Measurements from ENCODE around the gene EFNB1.

DNA sequence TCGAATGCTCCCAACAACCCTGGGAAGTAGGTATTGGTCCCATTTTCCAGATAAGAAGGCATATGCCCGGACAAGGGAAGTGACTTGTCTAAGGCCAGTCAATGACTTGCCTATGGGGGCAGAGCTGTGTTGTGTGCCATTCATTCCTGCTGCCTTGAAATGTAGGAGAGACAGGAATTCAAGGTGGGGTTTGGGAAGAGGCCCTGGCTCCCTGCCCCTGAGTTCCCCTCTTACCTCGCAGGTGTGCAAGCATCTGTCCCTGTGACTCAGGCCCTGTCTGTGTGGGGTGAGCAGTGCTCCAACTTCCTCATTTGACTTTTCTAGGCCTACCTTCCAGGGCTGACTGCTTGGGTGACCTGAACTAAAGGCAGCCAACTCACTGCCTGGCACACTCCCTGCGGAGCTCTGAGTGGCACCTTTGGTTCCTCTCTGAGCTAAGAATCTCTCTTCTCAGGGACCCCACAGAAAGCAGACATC is 5.1 kb downstream of the EFNB1 start:
- no peak for TF ChIP-seq POLR2A (IDR thresholded peaks at IDR 0.05)
- TF ChIP-seq, protein P1, sequence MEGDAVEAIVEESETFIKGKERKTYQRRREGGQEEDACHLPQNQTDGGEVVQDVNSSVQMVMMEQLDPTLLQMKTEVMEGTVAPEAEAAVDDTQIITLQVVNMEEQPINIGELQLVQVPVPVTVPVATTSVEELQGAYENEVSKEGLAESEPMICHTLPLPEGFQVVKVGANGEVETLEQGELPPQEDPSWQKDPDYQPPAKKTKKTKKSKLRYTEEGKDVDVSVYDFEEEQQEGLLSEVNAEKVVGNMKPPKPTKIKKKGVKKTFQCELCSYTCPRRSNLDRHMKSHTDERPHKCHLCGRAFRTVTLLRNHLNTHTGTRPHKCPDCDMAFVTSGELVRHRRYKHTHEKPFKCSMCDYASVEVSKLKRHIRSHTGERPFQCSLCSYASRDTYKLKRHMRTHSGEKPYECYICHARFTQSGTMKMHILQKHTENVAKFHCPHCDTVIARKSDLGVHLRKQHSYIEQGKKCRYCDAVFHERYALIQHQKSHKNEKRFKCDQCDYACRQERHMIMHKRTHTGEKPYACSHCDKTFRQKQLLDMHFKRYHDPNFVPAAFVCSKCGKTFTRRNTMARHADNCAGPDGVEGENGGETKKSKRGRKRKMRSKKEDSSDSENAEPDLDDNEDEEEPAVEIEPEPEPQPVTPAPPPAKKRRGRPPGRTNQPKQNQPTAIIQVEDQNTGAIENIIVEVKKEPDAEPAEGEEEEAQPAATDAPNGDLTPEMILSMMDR (IDR thresholded peaks at IDR 0.05 in 4 of 5, conservative IDR thresholded peaks at IDR 0.05 in 1 of 5), result no peak

Measured in gastrocnemius medialis (tissue), 4 donors.